K562 (cell line): ENCODE data around the gene PCSK5. TPM values are rescaled to one million over a fixed set of nuclear protein-coding genes. Genes with fewer than 3 reads are reported as not detected.

Source experiments
- BRCA1 ChIP-seq, 2 experiments: fragments of 450-650 bp in 1 of 2; sonication (generic) in 1 of 2; formaldehyde crosslinking in 1 of 2; IDR thresholded peaks; 2 replicates each; pipeline versions ENCODE4 v1.5.0 to v1.6.1; 2017 to 2020; ENCODE audit warnings: mild to moderate bottlenecking in 1 of 2, missing genetic modification reagents in 1 of 2
- MTF1 ChIP-seq: fragments of 250-450 bp; sonication (Bioruptor Pico); IDR thresholded peaks from 2 replicates; pipeline ENCODE4 v1.9.0; 2021; ENCODE audit warnings: moderate library complexity, mild to moderate bottlenecking, inconsistent platforms, borderline replicate concordance
- RBM17 ChIP-seq: fragments of 200-400 bp; formaldehyde crosslinking; IDR thresholded peaks from 2 replicates; pipeline ENCODE4 v1.6.1; 2017; ENCODE audit warnings: low read depth, mild to moderate bottlenecking, low read length, borderline replicate concordance
- SP1 ChIP-seq: sonication (generic); formaldehyde crosslinking; IDR thresholded peaks from 2 replicates; pipeline ENCODE4 v1.8.1; 2022; ENCODE audit warnings: mild to moderate bottlenecking, missing genetic modification reagents
- polyA plus RNA-seq, 8 experiments: library from polyadenylated mRNA; depleted of rRNA in 4 of 8; stranded (reverse) in 5 of 8; unstranded in 3 of 8; fragments of >200 nt; fragmentation: Nextera tagmentation in 2 of 8; fragmentation: Illumina TruSeq in 1 of 8; extraction: Ambion mirVana in 2 of 8; extraction: Trizol in 1 of 8; gene quantifications; 2 replicates each; pipeline versions ENCODE4 v1.2.1 to v1.2.3, GENCODE V29; 2011 to 2014; ENCODE audit warnings: inconsistent platforms in 1 of 8, missing spikeins in 1 of 8
- total RNA-seq, 7 experiments: library from RNA; depleted of rRNA in 6 of 7; stranded (reverse); fragments of >200 nt in 6 of 7; fragmentation: Illumina TruSeq in 2 of 7; extraction: Trizol in 2 of 7; gene quantifications; 2 replicates each; pipeline versions ENCODE4 v1.2.1 to v1.2.3, GENCODE V29; 2011 to 2021; ENCODE audit warnings: low replicate concordance in 1 of 7
- TF ChIP-seq, protein P1 (sequence below): fragments of 450-650 bp; IDR thresholded peaks from 2 replicates; pipeline ENCODE4 v1.6.1; 2016; ENCODE audit warnings: borderline replicate concordance
- TF ChIP-seq, protein P2 (sequence below): sonication (generic); formaldehyde crosslinking; IDR thresholded peaks from 2 replicates; pipeline ENCODE4 v1.8.0; 2022; ENCODE audit warnings: mild to moderate bottlenecking, low read depth, missing genetic modification reagents
- TF ChIP-seq, protein P3 (sequence below): fragments of 450-650 bp; formaldehyde crosslinking; IDR thresholded peaks from 2 replicates; pipeline ENCODE4 v1.4.0; 2020; ENCODE audit warnings: mild to moderate bottlenecking, moderate library complexity
- TF ChIP-seq, protein P4 (sequence below): conservative IDR thresholded peaks from 2 replicates; pipeline ENCODE4 v1.6.1; 2011; ENCODE audit warnings: low read depth, mild to moderate bottlenecking, low read length; ENCODE audit not compliant: control insufficient read depth
- TF ChIP-seq, protein P5 (sequence below): sonication (generic); formaldehyde crosslinking; IDR thresholded peaks from 2 replicates; pipeline ENCODE4 v1.8.1; 2023; ENCODE audit warnings: mild to moderate bottlenecking, missing genetic modification reagents

Gene PCSK5
- total and polyA plus RNA-seq, 9 of the 15 experiments (the other 6 are each of a cell fraction or from before 2014, with no cell fraction given), result not detected

DNA sequence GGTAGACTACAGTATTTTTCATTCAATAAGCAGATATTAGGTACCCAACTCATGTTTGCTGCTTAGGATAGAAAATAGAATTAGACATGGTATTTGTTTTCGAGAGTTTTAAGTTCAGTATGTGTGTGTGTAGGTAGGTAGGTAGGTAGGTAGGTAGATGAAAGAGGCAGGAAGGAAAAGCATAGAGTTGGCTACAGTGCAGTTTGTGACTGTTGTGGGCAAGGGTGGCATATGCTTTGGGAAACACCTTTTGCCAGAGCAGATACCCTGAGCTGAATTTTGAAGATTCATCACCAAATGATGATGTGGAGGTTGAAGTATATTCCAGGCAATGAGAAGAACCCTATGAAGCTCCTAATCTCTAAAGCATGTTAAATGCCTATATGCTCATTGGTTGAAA is 20.0 kb upstream of the PCSK5 start (continued):
- TF ChIP-seq, protein P1, sequence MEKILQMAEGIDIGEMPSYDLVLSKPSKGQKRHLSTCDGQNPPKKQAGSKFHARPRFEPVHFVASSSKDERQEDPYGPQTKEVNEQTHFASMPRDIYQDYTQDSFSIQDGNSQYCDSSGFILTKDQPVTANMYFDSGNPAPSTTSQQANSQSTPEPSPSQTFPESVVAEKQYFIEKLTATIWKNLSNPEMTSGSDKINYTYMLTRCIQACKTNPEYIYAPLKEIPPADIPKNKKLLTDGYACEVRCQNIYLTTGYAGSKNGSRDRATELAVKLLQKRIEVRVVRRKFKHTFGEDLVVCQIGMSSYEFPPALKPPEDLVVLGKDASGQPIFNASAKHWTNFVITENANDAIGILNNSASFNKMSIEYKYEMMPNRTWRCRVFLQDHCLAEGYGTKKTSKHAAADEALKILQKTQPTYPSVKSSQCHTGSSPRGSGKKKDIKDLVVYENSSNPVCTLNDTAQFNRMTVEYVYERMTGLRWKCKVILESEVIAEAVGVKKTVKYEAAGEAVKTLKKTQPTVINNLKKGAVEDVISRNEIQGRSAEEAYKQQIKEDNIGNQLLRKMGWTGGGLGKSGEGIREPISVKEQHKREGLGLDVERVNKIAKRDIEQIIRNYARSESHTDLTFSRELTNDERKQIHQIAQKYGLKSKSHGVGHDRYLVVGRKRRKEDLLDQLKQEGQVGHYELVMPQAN, result no peak
- no peak for TF ChIP-seq RBM17
- TF ChIP-seq, protein P2, sequence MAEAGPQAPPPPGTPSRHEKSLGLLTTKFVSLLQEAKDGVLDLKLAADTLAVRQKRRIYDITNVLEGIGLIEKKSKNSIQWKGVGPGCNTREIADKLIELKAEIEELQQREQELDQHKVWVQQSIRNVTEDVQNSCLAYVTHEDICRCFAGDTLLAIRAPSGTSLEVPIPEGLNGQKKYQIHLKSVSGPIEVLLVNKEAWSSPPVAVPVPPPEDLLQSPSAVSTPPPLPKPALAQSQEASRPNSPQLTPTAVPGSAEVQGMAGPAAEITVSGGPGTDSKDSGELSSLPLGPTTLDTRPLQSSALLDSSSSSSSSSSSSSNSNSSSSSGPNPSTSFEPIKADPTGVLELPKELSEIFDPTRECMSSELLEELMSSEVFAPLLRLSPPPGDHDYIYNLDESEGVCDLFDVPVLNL (CRISPR knock-in tag), result no peak
- no peak for TF ChIP-seq SP1 (CRISPR knock-in tag)
- TF ChIP-seq BRCA1 (IDR thresholded peaks at IDR 0.05), result no peak
- TF ChIP-seq BRCA1 (CRISPR knock-in tag; IDR thresholded peaks at IDR 0.05), result no peak
- TF ChIP-seq, protein P3, sequence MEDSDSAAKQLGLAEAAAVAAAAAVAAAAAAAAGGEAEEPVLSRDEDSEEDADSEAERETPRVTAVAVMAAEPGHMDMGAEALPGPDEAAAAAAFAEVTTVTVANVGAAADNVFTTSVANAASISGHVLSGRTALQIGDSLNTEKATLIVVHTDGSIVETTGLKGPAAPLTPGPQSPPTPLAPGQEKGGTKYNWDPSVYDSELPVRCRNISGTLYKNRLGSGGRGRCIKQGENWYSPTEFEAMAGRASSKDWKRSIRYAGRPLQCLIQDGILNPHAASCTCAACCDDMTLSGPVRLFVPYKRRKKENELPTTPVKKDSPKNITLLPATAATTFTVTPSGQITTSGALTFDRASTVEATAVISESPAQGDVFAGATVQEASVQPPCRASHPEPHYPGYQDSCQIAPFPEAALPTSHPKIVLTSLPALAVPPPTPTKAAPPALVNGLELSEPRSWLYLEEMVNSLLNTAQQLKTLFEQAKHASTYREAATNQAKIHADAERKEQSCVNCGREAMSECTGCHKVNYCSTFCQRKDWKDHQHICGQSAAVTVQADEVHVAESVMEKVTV (CRISPR knock-in tag), result no peak
- TF ChIP-seq, protein P4, sequence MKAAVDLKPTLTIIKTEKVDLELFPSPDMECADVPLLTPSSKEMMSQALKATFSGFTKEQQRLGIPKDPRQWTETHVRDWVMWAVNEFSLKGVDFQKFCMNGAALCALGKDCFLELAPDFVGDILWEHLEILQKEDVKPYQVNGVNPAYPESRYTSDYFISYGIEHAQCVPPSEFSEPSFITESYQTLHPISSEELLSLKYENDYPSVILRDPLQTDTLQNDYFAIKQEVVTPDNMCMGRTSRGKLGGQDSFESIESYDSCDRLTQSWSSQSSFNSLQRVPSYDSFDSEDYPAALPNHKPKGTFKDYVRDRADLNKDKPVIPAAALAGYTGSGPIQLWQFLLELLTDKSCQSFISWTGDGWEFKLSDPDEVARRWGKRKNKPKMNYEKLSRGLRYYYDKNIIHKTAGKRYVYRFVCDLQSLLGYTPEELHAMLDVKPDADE, result no peak
- TF ChIP-seq, protein P5, sequence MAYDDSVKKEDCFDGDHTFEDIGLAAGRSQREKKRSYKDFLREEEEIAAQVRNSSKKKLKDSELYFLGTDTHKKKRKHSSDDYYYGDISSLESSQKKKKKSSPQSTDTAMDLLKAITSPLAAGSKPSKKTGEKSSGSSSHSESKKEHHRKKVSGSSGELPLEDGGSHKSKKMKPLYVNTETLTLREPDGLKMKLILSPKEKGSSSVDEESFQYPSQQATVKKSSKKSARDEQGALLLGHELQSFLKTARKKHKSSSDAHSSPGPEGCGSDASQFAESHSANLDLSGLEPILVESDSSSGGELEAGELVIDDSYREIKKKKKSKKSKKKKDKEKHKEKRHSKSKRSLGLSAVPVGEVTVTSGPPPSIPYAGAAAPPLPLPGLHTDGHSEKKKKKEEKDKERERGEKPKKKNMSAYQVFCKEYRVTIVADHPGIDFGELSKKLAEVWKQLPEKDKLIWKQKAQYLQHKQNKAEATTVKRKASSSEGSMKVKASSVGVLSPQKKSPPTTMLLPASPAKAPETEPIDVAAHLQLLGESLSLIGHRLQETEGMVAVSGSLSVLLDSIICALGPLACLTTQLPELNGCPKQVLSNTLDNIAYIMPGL (CRISPR knock-in tag), result no peak
- TF ChIP-seq MTF1 (CRISPR knock-in tag), result no peak
